Neural progenitor cell (in vitro differentiated cells): ENCODE measurements around the gene MEGF8. TPM values are rescaled to one million over a fixed set of nuclear protein-coding genes. Genes with fewer than 3 reads are reported as not detected.

Experiments
- DNase-seq: peaks from one replicate; pipeline ENCODE4 v3.0.0-alpha.2; 2016; ENCODE audit warnings: low spot score
- H2AFZ ChIP-seq: fragments of 200-600 bp; sonication (generic); replicated peaks from 2 replicates; pipeline ENCODE4 v1.6.1; 2016; ENCODE audit warnings: antibody characterized with exemption
- H3F3A ChIP-seq: fragments of 200-600 bp; sonication (generic); 2 replicates; pipeline ENCODE4 v1.6.1; 2016; ENCODE audit warnings: antibody characterized with exemption, low read depth
- H3K27ac ChIP-seq: fragments of 200-600 bp; sonication (generic); 2 replicates; pipeline ENCODE4 v1.5.1; 2016; ENCODE audit warnings: mild to moderate bottlenecking
- H3K27me3 ChIP-seq: fragments of 200-600 bp; sonication (generic); 2 replicates; pipeline ENCODE4 v1.6.1; 2016; ENCODE audit warnings: mild to moderate bottlenecking, moderate library complexity
- H3K36me3 ChIP-seq: fragments of 200-600 bp; sonication (generic); 2 replicates; pipeline ENCODE4 v1.5.1; 2016
- H3K4me1 ChIP-seq: fragments of 200-600 bp; sonication (generic); 2 replicates; pipeline ENCODE4 v1.6.1; 2016; ENCODE audit warnings: mixed run types
- H3K4me2 ChIP-seq: fragments of 200-600 bp; sonication (generic); 2 replicates; pipeline ENCODE4 v1.6.1; 2016
- H3K4me3 ChIP-seq: fragments of 200-600 bp; sonication (generic); 2 replicates; pipeline ENCODE4 v1.5.1; 2016
- H3K79me2 ChIP-seq: fragments of 200-600 bp; sonication (generic); 2 replicates; pipeline ENCODE4 v1.6.1; 2016; ENCODE audit warnings: low read depth
- H3K9ac ChIP-seq: fragments of 200-600 bp; sonication (generic); 2 replicates; pipeline ENCODE4 v1.6.1; 2016
- H3K9me3 ChIP-seq: fragments of 200-600 bp; sonication (generic); 2 replicates; pipeline ENCODE4 v1.5.1; 2016; ENCODE audit warnings: low read depth
- H4K20me1 ChIP-seq: fragments of 200-600 bp; sonication (generic); 2 replicates; pipeline ENCODE4 v1.6.1; 2016; ENCODE audit warnings: low read depth
- H3K27ac Mint-ChIP-seq: 3 replicates; pipeline ENCODE4 v1.8.0; 2021; ENCODE audit warnings: mixed read lengths
- H3K27me3 Mint-ChIP-seq: 2 replicates; pipeline ENCODE4 v1.8.0; 2022; ENCODE audit warnings: low read depth, mild to moderate bottlenecking, inconsistent platforms, moderate library complexity, mixed read lengths; ENCODE audit not compliant: insufficient read depth
- H3K36me3 Mint-ChIP-seq: 3 replicates; pipeline ENCODE4 v1.8.0; 2021; ENCODE audit warnings: mixed read lengths
- H3K4me1 Mint-ChIP-seq: 3 replicates; pipeline ENCODE4 v1.8.0; 2021; ENCODE audit warnings: mixed read lengths
- H3K4me3 Mint-ChIP-seq: 3 replicates; pipeline ENCODE4 v1.8.0; 2021; ENCODE audit warnings: mild to moderate bottlenecking, moderate library complexity, mixed read lengths
- H3K9me3 Mint-ChIP-seq: 3 replicates; pipeline ENCODE4 v1.8.0; 2020; ENCODE audit warnings: mixed read lengths
- CTCF ChIP-seq: fragments of 200-600 bp; sonication (generic); IDR thresholded peaks from 2 replicates; pipeline ENCODE4 v1.5.1; 2017; ENCODE audit warnings: antibody characterized with exemption, mild to moderate bottlenecking
- EZH2 ChIP-seq: fragments of 200-600 bp; sonication (generic); IDR thresholded peaks from 2 replicates; pipeline ENCODE4 v1.6.1; 2017; ENCODE audit warnings: antibody characterized with exemption, mild to moderate bottlenecking, moderate library complexity
- EZH2phosphoT487 ChIP-seq: fragments of 200-600 bp; sonication (generic); IDR thresholded peaks from 2 replicates; pipeline ENCODE4 v1.6.1; 2017; ENCODE audit warnings: antibody characterized with exemption
- total RNA-seq: library from RNA; depleted of rRNA; stranded (reverse); fragments of >200 nt; gene quantifications from 2 replicates; pipeline ENCODE4 v1.2.3, GENCODE V29; 2015; ENCODE audit warnings: low replicate concordance

MEGF8 gene
- total RNA-seq, 1 donor from 2014 or later: 7.3 TPM

- Histone ChIP-seq H3K9me3 (no peaks in the 10 kb centered on the region), H4K20me1 (peaks cover 46% of the 10 kb centered on the region), H3K9ac (no peak overlapping the region), H3F3A (peaks cover 50% of the 10 kb centered on the region), H3K79me2 (peaks cover 32% of the 10 kb centered on the region), H2AFZ (no peak overlapping the region), H3K4me1 (peaks cover 42% of the 10 kb centered on the region), H3K4me3 (peak overlapping the region; percentile 50), H3K4me2 (no peak overlapping the region), H3K27me3 (no peaks in the 10 kb centered on the region), H3K36me3 (no peaks in the 10 kb centered on the region), H3K27ac (peak overlapping the region; percentile 89)
- Mint-ChIP-seq H3K36me3 (peaks cover 5% of the 10 kb centered on the region), H3K27ac (no peak overlapping the region), H3K4me1 (peaks cover 37% of the 10 kb centered on the region), H3K4me3 (no peak overlapping the region), H3K27me3 (peaks cover 14% of the 10 kb centered on the region), H3K9me3 (no peaks in the 10 kb centered on the region)
- peak; percentile 88 for DNase-seq
- TF ChIP-seq EZH2 (no peak), EZH2phosphoT487 (no peak), CTCF (no peak)
Observed at GRCh38 chr19:42284066-42284501, 41.4 kb upstream of the MEGF8 start.

GRCh38 chr19:42284591-42285341 is 40.7 kb upstream of the MEGF8 start:
- Mint-ChIP-seq H3K27ac (peak overlapping the region; percentile 85), H3K4me3 (peak overlapping the region; percentile 95), H3K4me1 (peaks cover 31% of the 10 kb centered on the region), H3K9me3 (no peaks in the 10 kb centered on the region), H3K27me3 (peaks cover 11% of the 10 kb centered on the region), H3K36me3 (peaks cover 7% of the 10 kb centered on the region)
- peaks cover 44% of the 10 kb centered on the region for H3F3A ChIP-seq
- H3K4me1 ChIP-seq: peaks cover 36% of the 10 kb centered on the region
- H2AFZ ChIP-seq: no peak overlapping the region
- no peak overlapping the region for H3K27ac ChIP-seq
- DNase-seq: peak; percentile 56
- H3K4me3 ChIP-seq: peak overlapping the region; percentile 90
- H3K9me3 ChIP-seq: no peaks in the 10 kb centered on the region
- H3K27me3 ChIP-seq: no peaks in the 10 kb centered on the region
- TF ChIP-seq EZH2 (no peak), CTCF (no peak), EZH2phosphoT487 (no peak)
- peaks cover 47% of the 10 kb centered on the region for H4K20me1 ChIP-seq
- peaks cover 26% of the 10 kb centered on the region for H3K79me2 ChIP-seq
- H3K36me3 ChIP-seq: no peaks in the 10 kb centered on the region
- H3K9ac ChIP-seq: peak overlapping the region; percentile 15
- peak overlapping the region; percentile 99 for H3K4me2 ChIP-seq

GRCh38 chr19:42285541-42285941 is 39.9 kb upstream of the MEGF8 start:
- Histone ChIP-seq H2AFZ (no peak overlapping the region), H3K9ac (peak overlapping the region; percentile 15), H3K27me3 (no peaks in the 10 kb centered on the region), H3K4me2 (peak overlapping the region; percentile 99), H3K9me3 (no peaks in the 10 kb centered on the region), H3K79me2 (peaks cover 26% of the 10 kb centered on the region), H3K36me3 (no peaks in the 10 kb centered on the region), H3K4me1 (peaks cover 36% of the 10 kb centered on the region), H3K27ac (no peak overlapping the region), H3K4me3 (peak overlapping the region; percentile 90), H4K20me1 (peaks cover 55% of the 10 kb centered on the region), H3F3A (peaks cover 38% of the 10 kb centered on the region)
- peaks cover 11% of the 10 kb centered on the region for H3K27me3 Mint-ChIP-seq
- H3K4me3 Mint-ChIP-seq: peak overlapping the region; percentile 95
- H3K27ac Mint-ChIP-seq: no peak overlapping the region
- DNase-seq: peak; percentile 46
- no peaks in the 10 kb centered on the region for H3K9me3 Mint-ChIP-seq
- peaks cover 31% of the 10 kb centered on the region for H3K4me1 Mint-ChIP-seq
- TF ChIP-seq EZH2phosphoT487: no peak
- no peak for TF ChIP-seq EZH2
- peaks cover 8% of the 10 kb centered on the region for H3K36me3 Mint-ChIP-seq

- Mint-ChIP-seq H3K9me3 (no peaks in the 10 kb centered on the region), H3K4me3 (peak overlapping the region; percentile 95), H3K4me1 (peaks cover 31% of the 10 kb centered on the region), H3K36me3 (peaks cover 8% of the 10 kb centered on the region), H3K27me3 (peaks cover 11% of the 10 kb centered on the region), H3K27ac (peak overlapping the region; percentile 21)
- no peaks in the 10 kb centered on the region for H3K9me3 ChIP-seq
- H3K4me1 ChIP-seq: peaks cover 36% of the 10 kb centered on the region
- H3K4me2 ChIP-seq: peak overlapping the region; percentile 99
- TF ChIP-seq EZH2 (no peak), EZH2phosphoT487 (no peak), CTCF (no peak)
- peaks cover 59% of the 10 kb centered on the region for H4K20me1 ChIP-seq
- peaks cover 26% of the 10 kb centered on the region for H3K79me2 ChIP-seq
- no peaks in the 10 kb centered on the region for H3K27me3 ChIP-seq
- no peak for DNase-seq
- no peak overlapping the region for H3K9ac ChIP-seq
- no peak overlapping the region for H2AFZ ChIP-seq
- peak overlapping the region; percentile 90 for H3K4me3 ChIP-seq
- H3K27ac ChIP-seq: no peak overlapping the region
- H3F3A ChIP-seq: peaks cover 35% of the 10 kb centered on the region
- H3K36me3 ChIP-seq: no peaks in the 10 kb centered on the region
Observed at GRCh38 chr19:42285988-42286348, 39.5 kb upstream of the MEGF8 start.
